ENCODE measurements around the gene GTSE1. TPM values are rescaled to one million over a fixed set of nuclear protein-coding genes. Genes with fewer than 3 reads are reported as not detected.

Gene GTSE1
- total and polyA plus RNA-seq, 4 donors = 1.0 to 2.3 (median 1.2) TPM

GRCh38 chr22:46250783-46251125 lies 45.9 kb upstream of the GTSE1 start:
- peak overlapping the region; percentile 90 to 97 for H3K27ac ChIP-seq (ENCODE audit: low read depth in 1 of 2, low read length in 1 of 2)
- H3K4me1 ChIP-seq (ENCODE audit: control insufficient read depth in 5 of 5, insufficient read depth in 5 of 5, low read length in 5 of 5) = peaks cover under 1 to 17% (median 5%) of the 10 kb centered on the region in 5 donors
- 6 to 8% methylated on average over 23 to 25 of the region's 25 CpGs for WGBS, 2 donors
- no peak for ATAC-seq (ENCODE audit: insufficient read depth, low FRiP score)
- TF ChIP-seq CTCF (IDR thresholded peaks at IDR 0.05; ENCODE audit: control extremely low read depth, extremely low read depth) = no peak
- H3K9ac ChIP-seq (ENCODE audit: insufficient read depth in 1 of 2, low read length in 2 of 2) = peak overlapping the region in 1 of 2 donors; percentile 46
- peaks cover 0 to 4% (median 0%) of the 10 kb centered on the region in 4 donors for H3K36me3 ChIP-seq (ENCODE audit: control insufficient read depth in 4 of 4, insufficient read depth in 4 of 4, low read length in 4 of 4)
- H3K9me3 ChIP-seq (ENCODE audit: control insufficient read depth in 4 of 4, insufficient read depth in 3 of 4, low read length in 3 of 4) = no peaks in the 10 kb centered on the region
- DNase-seq = no peak
- H3K4me3 ChIP-seq = peak overlapping the region; percentile 77
- no peaks in the 10 kb centered on the region for H3K27me3 ChIP-seq (ENCODE audit: control insufficient read depth in 3 of 3, insufficient read depth in 3 of 3, low read length in 2 of 3)

- no peak overlapping the region for H3K4me3 ChIP-seq
- H3K36me3 ChIP-seq (ENCODE audit: control insufficient read depth in 4 of 4, insufficient read depth in 4 of 4, low read length in 4 of 4) = peaks cover 0 to 4% (median 0%) of the 10 kb centered on the region in 4 donors
- no peak overlapping the region for H3K9ac ChIP-seq (ENCODE audit: insufficient read depth in 1 of 2, low read length in 2 of 2)
- peak overlapping the region in 1 of 2 donors; percentile 97 for H3K27ac ChIP-seq (ENCODE audit: low read depth in 1 of 2, low read length in 1 of 2)
- ATAC-seq (ENCODE audit: insufficient read depth, low FRiP score) (no peak), DNase-seq (no peak)
- WGBS, 2 donors = 77 to 87% methylated on average over 7 of the region's 7 CpGs
- no peaks in the 10 kb centered on the region for H3K27me3 ChIP-seq (ENCODE audit: control insufficient read depth in 3 of 3, insufficient read depth in 3 of 3, low read length in 2 of 3)
- peaks cover 0 to 14% (median 2%) of the 10 kb centered on the region in 5 donors for H3K4me1 ChIP-seq (ENCODE audit: control insufficient read depth in 5 of 5, insufficient read depth in 5 of 5, low read length in 5 of 5)
- no peak for TF ChIP-seq CTCF (IDR thresholded peaks at IDR 0.05; ENCODE audit: control extremely low read depth, extremely low read depth)
- no peaks in the 10 kb centered on the region for H3K9me3 ChIP-seq (ENCODE audit: control insufficient read depth in 4 of 4, insufficient read depth in 3 of 4, low read length in 3 of 4)
These were observed 45.4 kb upstream of the GTSE1 start for GRCh38 chr22:46251266-46251665.

- 91 to 92% methylated on average over 9 of the region's 9 CpGs for WGBS, 2 donors
- no peak overlapping the region for H3K9ac ChIP-seq (ENCODE audit: insufficient read depth in 1 of 2, low read length in 2 of 2)
These were observed 44.8 kb upstream of the GTSE1 start for GRCh38 chr22:46251816-46252380.

More at GRCh38 chr22:46251816-46252380, 44.8 kb upstream of the GTSE1 start:
- TF ChIP-seq CTCF (IDR thresholded peaks at IDR 0.05; ENCODE audit: control extremely low read depth, extremely low read depth) = no peak
- no peaks in the 10 kb centered on the region for H3K9me3 ChIP-seq (ENCODE audit: control insufficient read depth in 4 of 4, insufficient read depth in 3 of 4, low read length in 3 of 4)
- H3K4me1 ChIP-seq (ENCODE audit: control insufficient read depth in 5 of 5, insufficient read depth in 5 of 5, low read length in 5 of 5) = peaks cover 0 to 14% (median 0%) of the 10 kb centered on the region in 5 donors
- DNase-seq (no peak), ATAC-seq (ENCODE audit: insufficient read depth, low FRiP score) (no peak)
- no peak overlapping the region for H3K27ac ChIP-seq (ENCODE audit: low read depth in 1 of 2, low read length in 1 of 2)
- no peaks in the 10 kb centered on the region for H3K27me3 ChIP-seq (ENCODE audit: control insufficient read depth in 3 of 3, insufficient read depth in 3 of 3, low read length in 2 of 3)
- no peak overlapping the region for H3K4me3 ChIP-seq
- H3K36me3 ChIP-seq (ENCODE audit: control insufficient read depth in 4 of 4, insufficient read depth in 4 of 4, low read length in 4 of 4) = no peaks in the 10 kb centered on the region
